ENCODE data around the gene CHCHD6.

CHCHD6 gene

GRCh38 chr3:126961791-126962461 lies 257.9 kb downstream of the CHCHD6 start:
- H3K27me3 ChIP-seq (ENCODE audit: control insufficient read depth, insufficient read depth, low read length), result no peaks in the 10 kb centered on the region
- H2AFZ ChIP-seq, result peak overlapping the region; percentile 59
- H3K4me2 ChIP-seq (ENCODE audit: low read length), result no peak overlapping the region
- no peak overlapping the region for H3K9ac ChIP-seq
- TF ChIP-seq CTCF (IDR thresholded peaks at IDR 0.05), result no peak
- no peaks in the 10 kb centered on the region for H3K9me3 ChIP-seq (ENCODE audit: control insufficient read depth, low read length)
- H3K4me1 ChIP-seq, result peaks cover 19% of the 10 kb centered on the region
- no peak overlapping the region for H3K4me3 ChIP-seq (ENCODE audit: low read depth, low read length)
- H3K79me2 ChIP-seq, result no peaks in the 10 kb centered on the region
- H3K27ac ChIP-seq, result peak overlapping the region; percentile 73
- no peaks in the 10 kb centered on the region for H3K36me3 ChIP-seq (ENCODE audit: control insufficient read depth, insufficient read depth, low read length)

- Histone ChIP-seq H3K27me3 (ENCODE audit: control insufficient read depth, insufficient read depth, low read length) (no peaks in the 10 kb centered on the region), H3K9ac (no peak overlapping the region), H2AFZ (no peak overlapping the region), H3K4me3 (ENCODE audit: low read depth, low read length) (no peak overlapping the region), H3K36me3 (ENCODE audit: control insufficient read depth, insufficient read depth, low read length) (no peaks in the 10 kb centered on the region), H3K4me1 (peaks cover 19% of the 10 kb centered on the region), H3K79me2 (no peaks in the 10 kb centered on the region), H3K27ac (peak overlapping the region; percentile 73), H3K9me3 (ENCODE audit: control insufficient read depth, low read length) (no peaks in the 10 kb centered on the region), H3K4me2 (ENCODE audit: low read length) (no peak overlapping the region)
- TF ChIP-seq CTCF (IDR thresholded peaks at IDR 0.05), result no peak
These were observed 258.7 kb downstream of the CHCHD6 start for GRCh38 chr3:126962756-126963155.

GRCh38 chr3:126963261-126964190 lies 259.5 kb downstream of the CHCHD6 start:
- no peak overlapping the region for H3K27ac ChIP-seq
- no peaks in the 10 kb centered on the region for H3K27me3 ChIP-seq (ENCODE audit: control insufficient read depth, insufficient read depth, low read length)
- H3K79me2 ChIP-seq, result no peaks in the 10 kb centered on the region
- no peak for TF ChIP-seq CTCF (IDR thresholded peaks at IDR 0.05)
- H3K4me1 ChIP-seq, result peaks cover 19% of the 10 kb centered on the region
- H3K36me3 ChIP-seq (ENCODE audit: control insufficient read depth, insufficient read depth, low read length), result no peaks in the 10 kb centered on the region
- H3K9ac ChIP-seq, result no peak overlapping the region
- no peak overlapping the region for H2AFZ ChIP-seq
- no peak overlapping the region for H3K4me3 ChIP-seq (ENCODE audit: low read depth, low read length)
- H3K4me2 ChIP-seq (ENCODE audit: low read length), result no peak overlapping the region
- no peaks in the 10 kb centered on the region for H3K9me3 ChIP-seq (ENCODE audit: control insufficient read depth, low read length)

GRCh38 chr3:126964261-126964660 lies 260.2 kb downstream of the CHCHD6 start:
- no peak overlapping the region for H3K4me3 ChIP-seq (ENCODE audit: low read depth, low read length)
- TF ChIP-seq CTCF (IDR thresholded peaks at IDR 0.05), result no peak
- no peaks in the 10 kb centered on the region for H3K79me2 ChIP-seq
- no peak overlapping the region for H3K27ac ChIP-seq
- H3K27me3 ChIP-seq (ENCODE audit: control insufficient read depth, insufficient read depth, low read length), result no peaks in the 10 kb centered on the region
- H3K9me3 ChIP-seq (ENCODE audit: control insufficient read depth, low read length), result no peaks in the 10 kb centered on the region
- H3K4me2 ChIP-seq (ENCODE audit: low read length), result no peak overlapping the region
- no peak overlapping the region for H3K9ac ChIP-seq
- no peak overlapping the region for H2AFZ ChIP-seq
- no peaks in the 10 kb centered on the region for H3K36me3 ChIP-seq (ENCODE audit: control insufficient read depth, insufficient read depth, low read length)
- peaks cover 19% of the 10 kb centered on the region for H3K4me1 ChIP-seq
